HepG2 (cell line): ENCODE data around the gene RANBP2. TPM values are rescaled to one million over a fixed set of nuclear protein-coding genes. Genes with fewer than 3 reads are reported as not detected.

Experiments used
- ARID2 ChIP-seq: sonication (generic); formaldehyde crosslinking; IDR thresholded peaks from 2 replicates; pipeline ENCODE4 v1.8.1; 2022; ENCODE audit warnings: mild to moderate bottlenecking, missing genetic modification reagents, borderline replicate concordance
- CEBPG ChIP-seq: IDR thresholded peaks from 2 replicates; pipeline ENCODE4 v1.6.1; 2016
- IKZF4 ChIP-seq: sonication (generic); formaldehyde crosslinking; IDR thresholded peaks from 2 replicates; pipeline ENCODE4 v1.5.1; 2020; ENCODE audit warnings: borderline replicate concordance, mild to moderate bottlenecking, low read depth, missing genetic modification reagents; ENCODE audit errors: not compliant biosample characterization
- KLF6 ChIP-seq: IDR thresholded peaks from 2 replicates; pipeline ENCODE4 v1.8.0; 2016; ENCODE audit warnings: missing biosample characterization, missing genetic modification reagents
- MEIS2 ChIP-seq: sonication (generic); formaldehyde crosslinking; IDR thresholded peaks from 2 replicates; pipeline ENCODE4 v1.9.0; 2021; ENCODE audit warnings: mild to moderate bottlenecking, missing genetic modification reagents
- NR2C2 ChIP-seq: sonication (generic); formaldehyde crosslinking; IDR thresholded peaks from 2 replicates; pipeline ENCODE4 v1.4.0; 2020; ENCODE audit warnings: missing genetic modification reagents, mild to moderate bottlenecking, moderate library complexity, borderline replicate concordance
- PAF1 ChIP-seq: IDR thresholded peaks from 2 replicates; pipeline ENCODE4 v1.6.1; 2016; ENCODE audit warnings: missing genetic modification reagents, missing compliant biosample characterization
- REST ChIP-seq, 2 experiments: IDR thresholded peaks; 2 replicates each; pipeline ENCODE4 v1.6.1; 2011 to 2012; ENCODE audit warnings: low read length in 2 of 2, borderline replicate concordance in 1 of 2, low read depth in 1 of 2, mild to moderate bottlenecking in 1 of 2, moderate library complexity in 1 of 2
- RFX5 ChIP-seq: IDR thresholded peaks from 2 replicates; pipeline ENCODE4 v1.6.1; 2011; ENCODE audit warnings: low read depth, low read length, improper control_type of control experiment
- SAFB2 ChIP-seq: sonication (generic); formaldehyde crosslinking; IDR thresholded peaks from 2 replicates; pipeline ENCODE4 v1.5.1; 2020; ENCODE audit warnings: missing genetic modification reagents, low read depth, mild to moderate bottlenecking, borderline replicate concordance
- STAT5B ChIP-seq: sonication (generic); formaldehyde crosslinking; IDR thresholded peaks from 2 replicates; pipeline ENCODE4 v1.4.0; 2020; ENCODE audit warnings: missing genetic modification reagents
- THAP11 ChIP-seq: IDR thresholded peaks from 2 replicates; pipeline ENCODE4 v1.6.1; 2016; ENCODE audit warnings: missing biosample characterization, missing genetic modification reagents
- TIGD3 ChIP-seq: sonication (generic); formaldehyde crosslinking; IDR thresholded peaks from 2 replicates; pipeline ENCODE4 v1.5.1; 2020; ENCODE audit warnings: mild to moderate bottlenecking, missing genetic modification reagents, borderline replicate concordance
- ZNF343 ChIP-seq: sonication (generic); formaldehyde crosslinking; IDR thresholded peaks from 2 replicates; pipeline ENCODE4 v1.4.0; 2020; ENCODE audit warnings: mild to moderate bottlenecking, missing genetic modification reagents
- ZNF446 ChIP-seq: sonication (generic); formaldehyde crosslinking; IDR thresholded peaks from 2 replicates; pipeline ENCODE4 v1.5.0; 2020; ENCODE audit warnings: mild to moderate bottlenecking, missing genetic modification reagents
- ZNF569 ChIP-seq: sonication (generic); formaldehyde crosslinking; IDR thresholded peaks from 2 replicates; pipeline ENCODE4 v1.5.0; 2020; ENCODE audit warnings: mild to moderate bottlenecking, missing genetic modification reagents, moderate library complexity, borderline replicate concordance
- ZNF761 ChIP-seq: sonication (generic); formaldehyde crosslinking; conservative IDR thresholded peaks from 2 replicates; pipeline ENCODE4 v1.4.0; 2020; ENCODE audit warnings: mild to moderate bottlenecking, missing genetic modification reagents
- polyA plus RNA-seq, 8 experiments: library from polyadenylated mRNA; depleted of rRNA in 3 of 8; stranded (reverse) in 7 of 8; unstranded in 1 of 8; fragments of >200 nt; fragmentation: Illumina TruSeq in 4 of 8; extraction: Trizol in 4 of 8; gene quantifications; 2 replicates each; pipeline versions ENCODE4 v1.2.1 to v1.2.3, GENCODE V29; 2011 to 2016; ENCODE audit warnings: low read depth in 4 of 8, missing spikeins in 1 of 8, mixed read lengths in 1 of 8; ENCODE audit not compliant: insufficient read depth in 1 of 8
- total RNA-seq, 5 experiments: library from RNA; depleted of rRNA; stranded (reverse); fragments of >200 nt; fragmentation: Illumina TruSeq; extraction: Trizol; gene quantifications; 2 replicates each; pipeline ENCODE4 v1.2.3, GENCODE V29; 2016; ENCODE audit warnings: low read depth in 1 of 5
- TF ChIP-seq, protein P1 (sequence below): sonication (generic); formaldehyde crosslinking; IDR thresholded peaks from 2 replicates; pipeline ENCODE4 v1.4.0; 2020; ENCODE audit warnings: missing genetic modification reagents, mild to moderate bottlenecking, borderline replicate concordance
- TF ChIP-seq, protein P2 (sequence below): sonication (generic); formaldehyde crosslinking; conservative IDR thresholded peaks from 2 replicates; pipeline ENCODE4 v1.8.1; 2023; ENCODE audit warnings: missing genetic modification reagents

Gene RANBP2
- total and polyA plus RNA-seq, 2 of the 13 experiments (the other 11 are each of a cell fraction or from before 2014, with no cell fraction given) = 12.2 to 87.0 TPM

DNA sequence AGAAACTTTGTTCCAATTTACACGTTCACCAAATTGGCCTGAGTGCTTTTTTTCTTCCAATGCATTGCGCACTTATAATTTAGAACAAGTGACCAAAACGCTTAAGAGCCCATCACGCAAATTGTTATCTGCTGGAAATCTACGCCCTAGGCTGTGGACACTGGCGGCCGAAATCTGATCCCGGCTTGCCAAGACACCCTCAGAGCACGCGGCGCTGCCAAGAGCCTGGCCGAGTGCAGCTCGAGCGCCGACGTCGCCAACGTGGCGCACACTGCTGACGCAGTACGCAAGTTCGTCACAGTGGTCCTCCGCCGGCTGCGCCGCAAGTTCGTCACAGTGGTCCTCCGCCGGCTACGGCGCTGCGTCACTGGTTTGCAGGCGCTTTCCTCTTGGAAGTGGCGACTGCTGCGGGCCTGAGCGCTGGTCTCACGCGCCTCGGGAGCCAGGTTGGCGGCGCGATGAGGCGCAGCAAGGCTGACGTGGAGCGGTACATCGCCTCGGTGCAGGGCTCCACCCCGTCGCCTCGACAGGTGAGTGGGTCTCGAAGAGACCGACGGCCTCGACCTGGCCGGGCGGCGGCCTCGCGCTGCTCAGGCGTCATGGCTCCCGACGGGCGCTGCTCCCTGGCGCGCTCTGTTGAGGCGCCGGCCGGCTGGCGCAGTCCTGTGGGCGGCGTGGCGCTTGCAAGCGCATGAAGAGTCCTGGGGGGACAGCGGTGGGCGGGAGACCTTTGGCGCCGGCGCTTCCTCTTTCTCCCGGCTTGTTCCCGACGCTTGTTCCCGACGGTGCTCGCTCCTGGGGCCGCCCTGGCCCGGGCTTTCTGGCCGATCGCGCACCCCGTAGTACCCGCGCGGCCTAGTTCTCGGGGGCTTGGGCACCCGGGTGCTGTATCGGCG is at the start of gene RANBP2 (continued):
- TF ChIP-seq TIGD3 (peak; percentile 89; the same call in 1 of the 2 replicates), SAFB2 (CRISPR knock-in tag) (peak; percentile 98), KLF6 (CRISPR knock-in tag) (peak; percentile 96; the same call in 1 of the 2 replicates), ZNF569 (0 out of 2 replicates have a peak, but pooled peaks have one; percentile 82), IKZF4 (CRISPR knock-in tag) (peak; percentile 96), ZNF446 (CRISPR knock-in tag) (peak; percentile 94), MEIS2 (CRISPR knock-in tag) (no peak; the same call in 1 of the 2 replicates), ZNF343 (CRISPR knock-in tag) (peak; percentile 96), ARID2 (CRISPR knock-in tag) (peak; percentile 97), REST (IDR thresholded peaks at IDR 0.05; ENCODE audit: borderline replicate concordance in 1 of 2, low read depth in 1 of 2, low read length in 2 of 2) (no peak; a peak in 1 of 4 replicates), ZNF761 (peak; percentile 95), CEBPG (CRISPR knock-in tag) (peak; percentile 56), RFX5 (peak; percentile 65; the same call in 1 of the 2 replicates), THAP11 (CRISPR knock-in tag) (peak; percentile 96), STAT5B (peak; percentile 97), PAF1 (CRISPR knock-in tag) (no peak), NR2C2 (CRISPR knock-in tag) (peak; percentile 90)
- TF ChIP-seq, protein P1, sequence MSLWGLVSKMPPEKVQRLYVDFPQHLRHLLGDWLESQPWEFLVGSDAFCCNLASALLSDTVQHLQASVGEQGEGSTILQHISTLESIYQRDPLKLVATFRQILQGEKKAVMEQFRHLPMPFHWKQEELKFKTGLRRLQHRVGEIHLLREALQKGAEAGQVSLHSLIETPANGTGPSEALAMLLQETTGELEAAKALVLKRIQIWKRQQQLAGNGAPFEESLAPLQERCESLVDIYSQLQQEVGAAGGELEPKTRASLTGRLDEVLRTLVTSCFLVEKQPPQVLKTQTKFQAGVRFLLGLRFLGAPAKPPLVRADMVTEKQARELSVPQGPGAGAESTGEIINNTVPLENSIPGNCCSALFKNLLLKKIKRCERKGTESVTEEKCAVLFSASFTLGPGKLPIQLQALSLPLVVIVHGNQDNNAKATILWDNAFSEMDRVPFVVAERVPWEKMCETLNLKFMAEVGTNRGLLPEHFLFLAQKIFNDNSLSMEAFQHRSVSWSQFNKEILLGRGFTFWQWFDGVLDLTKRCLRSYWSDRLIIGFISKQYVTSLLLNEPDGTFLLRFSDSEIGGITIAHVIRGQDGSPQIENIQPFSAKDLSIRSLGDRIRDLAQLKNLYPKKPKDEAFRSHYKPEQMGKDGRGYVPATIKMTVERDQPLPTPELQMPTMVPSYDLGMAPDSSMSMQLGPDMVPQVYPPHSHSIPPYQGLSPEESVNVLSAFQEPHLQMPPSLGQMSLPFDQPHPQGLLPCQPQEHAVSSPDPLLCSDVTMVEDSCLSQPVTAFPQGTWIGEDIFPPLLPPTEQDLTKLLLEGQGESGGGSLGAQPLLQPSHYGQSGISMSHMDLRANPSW (CRISPR knock-in tag) = peak; percentile 80
- TF ChIP-seq, protein P2, sequence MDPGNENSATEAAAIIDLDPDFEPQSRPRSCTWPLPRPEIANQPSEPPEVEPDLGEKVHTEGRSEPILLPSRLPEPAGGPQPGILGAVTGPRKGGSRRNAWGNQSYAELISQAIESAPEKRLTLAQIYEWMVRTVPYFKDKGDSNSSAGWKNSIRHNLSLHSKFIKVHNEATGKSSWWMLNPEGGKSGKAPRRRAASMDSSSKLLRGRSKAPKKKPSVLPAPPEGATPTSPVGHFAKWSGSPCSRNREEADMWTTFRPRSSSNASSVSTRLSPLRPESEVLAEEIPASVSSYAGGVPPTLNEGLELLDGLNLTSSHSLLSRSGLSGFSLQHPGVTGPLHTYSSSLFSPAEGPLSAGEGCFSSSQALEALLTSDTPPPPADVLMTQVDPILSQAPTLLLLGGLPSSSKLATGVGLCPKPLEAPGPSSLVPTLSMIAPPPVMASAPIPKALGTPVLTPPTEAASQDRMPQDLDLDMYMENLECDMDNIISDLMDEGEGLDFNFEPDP = peak; percentile 94; the same call in 1 of the 2 replicates
